Left kidney (tissue), 2 donors: ENCODE measurements around the gene SHE. TPM values are rescaled to one million over a fixed set of nuclear protein-coding genes. Genes with fewer than 3 reads are reported as not detected.
"Not testable (repeated sequence)": the region's sequence is repeated elsewhere in the genome, so short reads cannot be mapped to it uniquely, and the experiment has no call there.

Source experiments
- DNase-seq: peaks from one replicate; pipeline ENCODE4 v3.0.0-alpha.2; 2013
- polyA plus RNA-seq: library from polyadenylated mRNA; unstranded; fragments of 120-200 nt; gene quantifications from one replicate; pipeline ENCODE4 v1.2.1, GENCODE V29; 2013; ENCODE audit not compliant: insufficient read length

SHE gene
- polyA plus RNA-seq, 1 donor: 9.8 TPM

DNA sequence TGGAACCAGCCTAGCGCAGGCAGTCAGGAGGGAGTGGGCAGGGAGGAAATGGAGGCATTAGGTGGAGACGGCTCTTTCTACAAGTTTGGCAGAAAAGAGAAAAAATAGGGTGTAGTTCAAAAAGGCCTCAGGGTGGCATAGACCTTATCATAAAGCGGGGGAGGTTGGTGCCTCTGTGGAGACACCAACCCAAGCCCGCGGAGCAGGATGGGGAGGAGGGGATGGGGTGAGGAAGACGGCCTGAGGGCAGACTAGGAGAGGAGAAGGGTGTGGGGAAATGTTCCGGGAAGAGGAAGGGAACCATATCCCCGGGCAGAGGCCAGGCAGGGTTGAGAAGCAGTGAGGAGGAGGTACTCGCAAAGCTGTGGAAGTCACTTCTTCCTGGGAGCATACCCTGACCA lies 17.4 kb upstream of the SHE start:
- DNase-seq: no peak

DNA sequence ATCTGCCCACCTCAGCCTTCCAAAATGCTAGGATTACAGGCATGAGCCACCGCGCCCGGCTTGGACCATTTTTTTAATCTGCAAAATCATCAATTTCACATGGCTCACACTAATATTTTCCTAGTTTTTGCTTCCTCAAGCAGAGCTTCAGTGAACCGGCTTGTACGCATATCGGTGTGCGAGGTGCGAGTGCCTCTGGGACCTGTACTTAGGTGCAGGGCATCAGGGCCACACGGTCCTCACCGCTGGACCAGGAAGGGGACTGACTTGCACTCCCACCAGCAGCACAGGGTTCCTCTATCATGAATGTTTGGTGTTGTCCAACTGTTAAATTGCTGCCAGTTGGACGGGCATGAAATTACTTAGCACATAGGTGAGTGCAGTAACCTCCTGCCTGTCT lies 15.4 kb upstream of the SHE start:
- no peak for DNase-seq

GRCh38 chr1:154514066-154514553 lies 11.9 kb upstream of the SHE start:
- no peak for DNase-seq

DNA sequence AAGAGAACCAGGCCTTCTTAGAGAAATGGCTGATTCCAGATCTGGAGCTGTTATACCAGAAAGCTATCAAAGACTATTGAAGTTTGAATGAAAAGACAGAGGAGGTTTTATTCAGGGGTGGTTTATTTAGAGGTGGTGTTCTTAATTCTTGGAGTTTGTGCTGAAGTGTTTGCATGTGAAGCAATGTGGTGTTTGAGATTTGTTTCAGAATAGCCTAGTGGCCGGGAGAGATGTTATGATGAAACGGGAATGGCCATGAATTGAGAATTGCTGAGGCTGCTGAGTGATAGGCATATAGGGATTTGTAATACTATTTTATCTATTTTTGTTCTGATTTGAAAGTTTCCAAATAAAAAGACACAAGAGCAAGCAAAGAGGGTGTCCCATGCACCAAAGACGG lies 10.5 kb upstream of the SHE start:
- DNase-seq: no peak

DNA sequence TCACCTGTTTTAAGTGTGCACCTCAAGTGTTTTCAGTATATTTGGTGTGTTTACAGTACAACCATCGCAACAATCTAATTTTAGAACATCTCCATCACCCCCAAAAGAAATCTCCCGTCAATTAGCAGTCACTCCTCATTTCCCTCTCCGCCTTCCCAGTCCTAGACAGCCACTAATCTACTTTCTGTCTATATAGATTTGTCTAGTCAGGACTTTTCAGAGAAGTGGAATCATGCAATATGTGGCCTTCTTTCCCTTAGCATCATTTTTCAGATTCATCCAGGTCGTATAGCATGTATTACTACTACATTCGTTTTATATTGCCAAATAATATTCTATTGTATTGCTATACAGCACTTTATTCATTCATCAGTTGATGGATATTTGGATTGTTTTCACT lies 1.7 kb upstream of the SHE start:
- DNase-seq: no peak

GRCh38 chr1:154502744-154503115 lies 518 bp upstream of the SHE start:
- no peak for DNase-seq

DNA sequence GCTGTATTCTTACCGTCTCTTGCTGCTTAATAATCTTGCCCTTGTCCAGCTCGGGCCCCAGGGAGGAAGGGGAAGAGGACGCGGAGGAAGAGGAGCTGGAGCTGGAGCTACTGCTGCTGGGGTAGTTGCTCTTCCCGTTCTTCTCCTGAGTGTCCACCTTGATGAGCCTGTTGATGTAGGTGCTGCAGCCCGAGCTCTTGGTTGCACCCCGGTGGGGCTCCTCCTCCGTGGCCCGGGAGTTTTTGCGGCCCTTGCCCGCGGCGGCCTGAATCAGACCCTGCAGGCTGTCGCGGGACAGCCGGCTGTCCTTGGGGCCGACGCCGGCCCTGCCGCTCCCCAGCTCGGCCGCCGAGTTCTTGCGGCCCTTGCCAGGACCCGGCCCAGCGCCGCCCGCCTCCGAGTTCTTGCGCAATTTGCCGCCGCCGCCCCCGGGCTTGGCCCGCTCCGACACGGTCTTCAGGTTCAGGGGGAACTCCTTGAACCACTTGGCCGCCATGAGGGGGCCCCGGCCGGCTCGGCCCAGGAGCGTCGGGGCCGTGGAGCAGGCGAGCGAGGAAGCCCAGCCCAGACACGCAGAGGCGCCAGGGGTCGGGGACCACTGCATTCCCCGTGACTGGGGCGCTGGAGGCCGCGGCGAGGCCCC lies 668 bp downstream of the SHE start:
- no peak for DNase-seq

DNA sequence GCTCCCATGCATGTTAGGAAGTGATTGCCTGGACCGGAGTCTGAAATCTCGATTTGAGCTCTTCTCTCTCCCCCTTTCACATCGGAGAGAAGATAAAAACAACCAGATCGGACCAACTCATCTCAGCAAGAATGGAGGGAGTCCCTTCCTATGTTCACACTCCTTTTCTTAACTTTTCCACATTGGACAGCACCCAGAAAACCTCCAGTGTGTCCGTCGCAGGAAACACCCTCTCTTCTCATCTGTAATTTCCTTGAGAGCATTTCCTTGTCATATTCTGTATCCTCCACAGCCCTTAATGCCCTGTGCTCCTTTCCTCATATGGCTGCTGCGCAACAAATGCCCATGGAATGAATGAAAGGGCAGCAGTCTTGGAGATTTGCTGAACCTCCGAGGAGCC lies 1.7 kb downstream of the SHE start:
- no peak for DNase-seq

- DNase-seq: no peak
Measured at GRCh38 chr1:154499446-154499845, 2.8 kb downstream of the SHE start.

DNA sequence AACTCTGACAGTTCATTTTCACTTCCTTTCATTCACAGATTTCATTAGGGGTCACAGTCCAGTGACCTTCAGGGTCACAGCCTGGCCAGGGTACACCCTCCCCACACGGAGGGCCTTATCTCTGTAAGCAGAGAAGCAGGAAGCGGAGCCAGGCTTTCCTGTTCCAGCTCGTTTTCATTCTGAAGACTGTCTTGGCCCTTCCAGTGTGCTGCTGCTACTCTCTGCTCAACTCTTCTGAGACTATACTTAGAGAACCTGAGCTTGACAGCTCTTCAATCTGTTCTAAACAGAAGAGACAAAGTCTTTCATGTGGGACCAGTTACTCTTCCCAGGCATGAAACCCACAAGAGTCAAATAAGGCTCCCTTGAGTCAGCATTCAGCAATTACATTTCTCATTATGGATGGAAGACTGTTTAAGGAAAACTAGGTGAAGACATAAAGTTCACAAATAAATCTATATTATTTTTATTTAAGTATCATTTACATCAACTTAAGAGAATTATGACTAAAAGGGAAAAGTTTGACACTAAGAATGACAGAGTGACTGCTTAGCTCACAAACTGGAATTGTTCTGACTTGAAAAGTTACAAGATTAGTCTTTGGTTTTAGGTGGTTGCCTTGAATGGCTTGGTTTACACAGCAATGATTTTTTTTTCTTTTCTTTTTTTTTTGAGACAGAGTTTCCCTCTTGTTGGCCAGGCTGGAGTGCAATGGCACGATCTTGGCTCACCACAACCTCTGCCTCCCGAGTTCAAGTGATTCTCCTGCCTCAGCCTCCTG lies 5.0 kb downstream of the SHE start:
- no peak for DNase-seq

DNA sequence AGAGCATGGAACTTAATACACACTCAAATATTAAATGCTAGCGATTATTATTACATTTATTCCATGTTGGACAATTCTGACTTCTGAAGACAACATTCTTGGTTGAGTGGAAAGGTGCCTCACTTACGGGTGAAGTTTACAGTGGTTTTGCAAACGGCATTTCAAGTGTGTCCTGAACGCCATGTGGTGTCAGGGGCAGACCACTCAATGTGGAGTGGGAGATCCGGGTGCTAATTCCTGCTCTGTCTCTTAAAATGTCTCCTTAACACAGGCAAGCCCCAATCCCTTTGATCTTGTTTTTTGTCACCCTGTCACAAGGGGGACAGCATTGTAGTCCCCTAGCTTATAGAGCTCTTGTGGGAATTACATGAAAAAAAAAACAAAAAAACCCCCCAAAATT lies 5.8 kb downstream of the SHE start:
- DNase-seq: no peak

DNA sequence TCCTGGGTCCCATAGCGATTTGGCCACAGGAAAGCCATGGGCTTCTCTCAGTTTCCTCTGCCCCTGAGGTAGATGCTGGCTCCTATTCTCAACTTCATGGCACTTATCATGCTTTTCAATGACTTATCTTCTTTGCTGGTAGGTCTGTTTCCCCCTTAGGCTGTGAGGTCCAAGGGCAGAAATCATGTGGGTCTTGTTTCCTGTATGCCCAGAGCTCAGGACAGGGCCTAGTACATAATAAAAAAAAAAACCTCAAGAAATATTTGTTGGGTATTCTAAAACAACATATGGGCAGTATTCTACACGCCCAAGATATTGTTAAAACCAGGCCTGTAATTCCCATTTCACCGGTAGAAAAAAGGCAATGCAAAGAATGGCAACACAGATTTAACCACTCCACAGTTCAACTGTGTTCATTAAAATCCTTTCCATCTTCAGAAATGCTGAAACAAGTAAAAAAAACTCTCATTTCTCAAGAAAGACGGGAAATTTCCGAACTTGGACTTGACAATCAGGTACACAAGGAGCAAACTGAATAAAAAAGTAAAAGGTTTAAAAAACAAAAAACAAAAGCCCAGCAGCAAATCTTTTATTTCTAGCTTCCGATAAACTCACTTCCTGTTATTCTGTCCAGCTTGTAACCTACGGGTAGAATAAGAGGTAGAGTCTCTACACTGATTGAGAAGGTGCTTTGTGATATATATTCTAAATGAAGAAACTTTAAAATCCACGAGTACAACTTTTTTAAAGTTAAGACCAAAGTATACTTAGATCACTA lies 6.5 kb downstream of the SHE start:
- DNase-seq: no peak

DNA sequence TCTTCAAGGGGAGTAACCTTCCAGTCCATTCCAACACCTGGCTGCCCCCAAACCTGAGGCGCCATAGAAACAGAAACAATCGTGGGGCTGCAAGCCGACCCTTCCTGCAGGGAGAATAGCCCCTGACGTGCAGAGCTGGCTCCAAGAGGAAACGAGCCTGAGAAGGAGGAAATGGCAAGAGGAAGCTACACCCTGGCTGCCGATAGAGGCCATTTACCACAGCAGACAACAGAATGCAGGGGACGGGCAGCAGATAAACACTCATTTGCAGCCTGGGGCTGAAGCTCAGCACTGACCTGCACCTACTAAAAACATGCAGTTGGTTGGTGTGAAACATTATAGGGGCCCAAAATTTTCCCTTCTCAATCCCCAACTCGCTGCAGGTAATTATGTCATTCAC lies 8.9 kb downstream of the SHE start:
- DNase-seq: no peak

- DNase-seq: no peak
Measured at GRCh38 chr1:154492115-154492514, 10.1 kb downstream of the SHE start.

- DNase-seq: no peak
Measured at GRCh38 chr1:154490317-154490716, 11.9 kb downstream of the SHE start.

DNA sequence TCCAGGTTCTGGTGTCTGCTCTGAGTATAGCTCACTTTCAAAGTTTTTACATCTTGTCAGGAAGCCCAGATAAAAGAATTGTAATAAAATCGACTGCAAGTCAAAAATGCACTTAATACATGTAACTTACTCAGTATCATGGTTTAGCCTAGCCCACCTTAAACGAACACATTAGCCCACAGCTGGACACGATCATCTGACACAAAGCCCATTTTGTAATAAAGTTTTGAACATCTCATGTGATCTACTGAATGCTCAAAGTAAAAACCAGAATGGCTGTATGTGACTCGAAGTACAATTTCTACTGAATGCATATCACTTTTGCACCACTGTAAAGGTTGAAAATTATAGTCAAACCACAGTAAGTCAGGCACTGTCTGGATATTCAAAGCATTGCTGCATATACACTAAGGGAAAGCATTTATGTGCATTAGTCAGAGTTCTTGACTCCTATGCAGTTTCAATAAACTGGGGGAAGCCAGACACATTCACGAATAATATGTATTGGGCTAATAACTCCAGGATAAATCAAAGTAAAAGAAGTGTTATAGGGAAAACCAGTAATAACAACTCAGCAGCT lies 12.4 kb downstream of the SHE start:
- DNase-seq: no peak

- DNase-seq: no peak
Measured at GRCh38 chr1:154488922-154489321, 13.3 kb downstream of the SHE start.

GRCh38 chr1:154486756-154487155 lies 15.5 kb downstream of the SHE start:
- not testable (repeated sequence) for DNase-seq

- DNase-seq: no peak
Measured at GRCh38 chr1:154485910-154486496, 16.2 kb downstream of the SHE start.

- no peak for DNase-seq
Measured at GRCh38 chr1:154485106-154485505, 17.1 kb downstream of the SHE start.

DNA sequence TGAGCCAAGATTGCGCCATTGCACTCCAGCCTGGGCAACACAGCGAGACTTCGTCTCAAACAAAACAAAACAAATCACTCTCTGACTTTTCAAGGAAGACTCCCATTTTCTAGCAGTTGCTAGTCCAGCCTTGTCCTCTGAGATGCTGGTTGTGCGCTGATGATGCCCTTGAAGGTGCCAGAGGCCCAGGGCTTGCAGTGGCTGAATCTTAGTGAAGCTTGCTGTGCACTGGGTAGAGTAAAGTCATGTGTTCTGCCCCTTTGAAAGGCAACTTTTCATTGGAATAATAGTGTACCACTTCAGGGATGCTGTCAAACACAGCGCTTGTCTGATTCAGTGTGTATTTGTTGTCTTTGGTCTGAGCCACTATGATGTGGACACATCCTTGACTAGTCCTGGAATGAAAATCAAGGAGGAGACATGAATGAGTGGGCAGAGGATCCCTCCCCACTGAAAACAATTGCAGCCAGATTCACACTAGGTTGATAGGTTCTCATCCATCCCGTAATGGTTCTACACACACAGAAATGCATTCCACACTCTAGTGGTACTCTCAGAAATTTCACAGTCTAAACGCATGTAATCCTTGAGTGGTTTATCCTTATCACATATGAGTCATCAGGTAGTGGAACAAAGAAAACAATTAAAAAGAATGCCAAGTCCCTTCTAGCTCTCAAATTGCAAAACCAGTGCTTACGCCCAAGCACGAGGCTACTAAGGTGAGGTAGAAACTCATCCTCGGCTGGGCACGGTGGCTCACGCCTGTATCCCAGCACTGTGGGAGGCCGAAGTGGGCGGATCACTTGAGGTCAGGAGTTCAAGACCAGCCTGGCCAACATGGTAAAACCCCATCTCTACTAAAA lies 18.0 kb downstream of the SHE start:
- DNase-seq: no peak
